HG03045 (cell line): ENCODE measurements around the gene MRPL28.
"Not testable (repeated sequence)": the region's sequence is repeated elsewhere in the genome, so short reads cannot be mapped to it uniquely, and the experiment has no call there.

Source experiments
- ATAC-seq: cut with Tn5 transposase; IDR thresholded peaks from one replicate; pipeline ENCODE4 v1.9.1; 2021; ENCODE audit warnings: mild to moderate bottlenecking, moderate library complexity; ENCODE audit not compliant: unreplicated experiment

MRPL28 gene

DNA sequence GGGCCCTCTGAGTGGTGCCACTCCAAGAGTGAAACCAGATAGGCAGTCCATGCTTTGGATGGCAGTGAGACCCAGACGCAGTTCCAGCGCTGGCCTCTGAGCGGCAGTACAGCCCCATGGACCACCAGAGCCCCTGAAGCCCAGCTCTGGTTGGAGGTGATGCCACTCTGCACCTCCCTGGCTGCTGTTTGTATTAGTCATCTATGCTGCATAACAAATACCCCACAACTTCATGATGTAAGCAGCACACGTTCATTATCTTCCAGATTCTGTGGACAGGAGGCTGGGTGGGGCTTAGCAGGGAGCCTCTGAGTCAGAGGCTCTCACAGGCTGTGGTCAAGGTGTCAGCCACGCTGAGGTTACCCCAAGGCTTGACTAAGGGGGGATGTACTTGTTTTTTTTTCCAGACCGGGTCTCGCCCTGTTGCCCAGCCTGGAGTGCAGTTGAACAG is 21.6 kb upstream of the MRPL28 start:
- no peak for ATAC-seq

GRCh38 chr16:389352-389751 is 19.0 kb upstream of the MRPL28 start:
- ATAC-seq: no peak

DNA sequence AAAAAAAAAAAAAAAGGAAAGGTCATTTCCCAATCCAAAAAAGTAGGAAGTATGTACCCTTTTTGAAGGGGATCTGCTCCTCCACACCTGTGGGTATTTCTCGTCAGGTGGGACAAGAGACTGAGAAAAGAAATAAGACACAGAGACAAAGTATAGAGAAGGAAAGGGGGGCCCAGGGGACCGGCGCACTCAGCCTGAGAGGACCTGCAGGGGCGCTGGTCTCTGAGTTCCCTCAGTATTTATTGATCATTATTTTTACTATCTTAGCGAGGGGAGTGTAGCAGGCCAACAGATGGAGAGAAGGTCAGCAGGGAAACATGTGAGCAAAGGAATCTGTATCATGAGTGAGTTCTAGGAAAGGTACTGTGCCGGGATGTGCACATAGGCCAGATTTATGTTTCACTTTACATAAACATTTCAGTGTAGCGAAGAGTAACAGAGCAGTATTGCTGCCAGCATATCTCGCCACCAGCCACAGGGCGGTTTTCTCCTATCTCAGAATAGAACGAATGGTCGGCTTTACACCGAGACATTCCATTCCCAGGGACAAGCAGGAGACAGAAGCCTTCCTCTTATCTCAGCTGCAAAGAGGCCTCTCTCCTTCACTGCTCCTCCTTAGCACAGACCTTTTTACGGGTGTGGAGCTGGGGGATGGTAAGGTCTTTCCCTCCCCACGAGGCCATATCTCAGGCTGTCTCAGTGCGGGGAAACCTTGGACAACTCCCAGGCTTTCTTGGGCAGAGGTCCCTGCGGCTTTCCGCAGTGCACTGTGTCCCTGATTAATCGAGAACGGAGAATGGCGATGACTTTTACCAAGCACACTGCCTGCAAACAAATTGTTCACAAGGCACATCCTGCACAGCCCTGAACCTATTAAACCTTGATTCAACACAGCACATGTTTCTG is 17.7 kb upstream of the MRPL28 start:
- ATAC-seq: not testable (repeated sequence)

DNA sequence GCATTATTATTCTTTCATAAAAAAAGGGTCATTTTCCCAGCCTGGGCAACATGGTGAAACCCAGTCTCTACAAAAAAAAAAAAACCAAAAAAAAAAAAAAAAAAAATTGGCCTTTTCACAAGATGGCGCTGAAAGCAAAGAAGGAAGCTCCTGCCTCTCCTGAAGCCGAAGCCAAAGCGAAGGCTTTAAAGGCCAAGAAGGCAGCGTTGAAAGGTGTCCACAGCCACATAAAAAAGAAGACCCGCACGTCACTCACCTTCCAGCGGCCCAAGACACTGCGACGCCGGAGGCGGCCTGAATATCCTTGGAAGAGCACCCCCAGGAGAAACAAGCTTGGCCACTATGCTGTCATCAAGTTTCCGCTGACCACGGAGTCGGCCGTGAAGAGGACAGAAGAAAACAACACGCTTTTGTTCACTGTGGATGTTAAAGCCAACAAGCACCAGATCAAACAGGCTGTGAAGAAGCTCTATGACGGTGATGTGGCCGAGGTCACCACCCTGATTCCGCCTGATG is 16.4 kb upstream of the MRPL28 start:
- ATAC-seq: no peak

DNA sequence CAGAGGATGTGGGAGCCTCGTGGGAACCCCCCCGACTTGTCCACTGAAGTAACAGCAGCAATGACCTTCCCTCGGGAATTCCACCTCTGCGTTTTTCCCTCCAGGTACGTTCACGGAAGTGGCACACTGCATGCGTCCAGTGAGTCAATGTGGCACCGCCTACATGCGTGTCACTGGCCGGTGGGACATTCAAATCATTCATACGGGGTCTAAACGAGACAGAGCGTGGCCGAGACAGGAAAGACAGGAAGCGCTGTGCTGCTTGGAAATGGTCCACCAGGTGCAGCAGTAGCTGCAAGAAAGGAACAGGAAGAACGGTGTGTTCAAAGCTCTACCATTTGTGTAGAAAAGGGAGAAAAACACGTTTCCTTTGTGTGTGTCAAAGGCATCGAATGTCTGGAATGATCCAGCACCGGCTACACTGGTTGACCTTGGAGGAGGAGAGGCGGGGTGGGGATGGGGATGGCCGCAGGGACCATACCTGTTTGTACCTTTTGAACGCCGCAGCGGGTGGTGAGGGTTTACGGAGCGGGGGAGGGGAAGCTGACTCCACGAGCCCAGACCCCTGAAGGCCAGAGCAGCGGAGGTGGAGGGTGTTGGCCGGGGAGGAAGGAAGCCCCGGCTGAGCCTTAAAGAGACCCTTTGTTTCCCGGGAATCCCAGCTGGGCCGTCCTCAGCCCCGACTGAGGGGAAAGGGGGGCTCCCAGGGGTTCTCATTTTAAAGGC is 13.2 kb upstream of the MRPL28 start:
- ATAC-seq: no peak

DNA sequence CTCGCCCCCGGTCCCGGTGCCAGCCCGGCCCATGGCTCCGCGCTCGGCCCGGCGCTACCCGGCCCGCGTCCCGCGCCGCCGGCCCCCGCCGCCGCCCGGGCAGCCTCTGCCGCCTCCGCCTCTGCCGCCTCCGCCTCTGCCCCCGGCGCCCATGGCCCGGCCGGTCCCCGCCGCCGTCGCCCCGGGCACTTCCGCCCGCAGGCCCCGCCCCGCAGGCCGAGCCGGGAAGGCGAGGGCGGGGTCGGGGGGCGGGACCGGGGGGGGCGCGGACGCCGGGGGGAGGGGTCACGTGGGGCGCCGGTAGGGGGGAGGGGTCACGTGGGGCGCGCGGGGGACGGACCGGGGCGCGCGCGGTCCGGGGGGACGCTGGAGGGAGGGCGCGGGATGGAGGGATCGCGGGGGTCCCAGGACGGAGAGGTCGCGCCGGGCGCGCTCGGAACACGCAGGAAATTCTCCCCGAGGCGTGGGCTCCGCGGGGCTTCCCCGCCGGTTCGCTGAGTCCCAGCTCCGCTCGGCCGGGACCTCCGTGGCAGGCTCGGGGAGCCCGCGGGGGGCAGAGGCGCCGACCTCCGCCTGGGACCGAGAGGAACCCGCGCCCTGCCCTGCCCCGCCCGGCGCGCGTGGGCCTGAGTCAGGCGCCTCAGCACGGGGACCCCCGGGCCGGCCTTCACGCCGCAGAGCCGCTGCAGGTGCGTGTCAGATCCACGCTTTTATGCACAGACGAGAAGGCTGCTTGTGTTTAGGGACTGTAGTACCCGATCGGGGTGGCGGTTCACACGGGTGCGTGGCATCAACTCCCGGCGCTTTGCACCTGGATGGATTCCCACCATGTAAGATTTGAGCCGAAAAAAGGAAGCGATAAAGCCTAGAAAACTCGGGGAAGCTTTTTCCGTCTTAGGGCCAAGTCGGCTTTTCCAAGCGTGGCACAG is 11.7 kb upstream of the MRPL28 start, which contains the start of gene PGAP6:
PGAP6 (minus strand) TSS at position 190 of the 929 bp plus-strand sequence; CDS start at position 33, 157 bp downstream.
- peak; percentile 62 for ATAC-seq

GRCh38 chr16:381012-381788 is 10.9 kb upstream of the MRPL28 start:
- ATAC-seq: peak; percentile 12

- no peak for ATAC-seq
These were observed 10.3 kb upstream of the MRPL28 start for GRCh38 chr16:380762-381011.

GRCh38 chr16:379961-380761 is 9.8 kb upstream of the MRPL28 start:
- ATAC-seq: no peak

DNA sequence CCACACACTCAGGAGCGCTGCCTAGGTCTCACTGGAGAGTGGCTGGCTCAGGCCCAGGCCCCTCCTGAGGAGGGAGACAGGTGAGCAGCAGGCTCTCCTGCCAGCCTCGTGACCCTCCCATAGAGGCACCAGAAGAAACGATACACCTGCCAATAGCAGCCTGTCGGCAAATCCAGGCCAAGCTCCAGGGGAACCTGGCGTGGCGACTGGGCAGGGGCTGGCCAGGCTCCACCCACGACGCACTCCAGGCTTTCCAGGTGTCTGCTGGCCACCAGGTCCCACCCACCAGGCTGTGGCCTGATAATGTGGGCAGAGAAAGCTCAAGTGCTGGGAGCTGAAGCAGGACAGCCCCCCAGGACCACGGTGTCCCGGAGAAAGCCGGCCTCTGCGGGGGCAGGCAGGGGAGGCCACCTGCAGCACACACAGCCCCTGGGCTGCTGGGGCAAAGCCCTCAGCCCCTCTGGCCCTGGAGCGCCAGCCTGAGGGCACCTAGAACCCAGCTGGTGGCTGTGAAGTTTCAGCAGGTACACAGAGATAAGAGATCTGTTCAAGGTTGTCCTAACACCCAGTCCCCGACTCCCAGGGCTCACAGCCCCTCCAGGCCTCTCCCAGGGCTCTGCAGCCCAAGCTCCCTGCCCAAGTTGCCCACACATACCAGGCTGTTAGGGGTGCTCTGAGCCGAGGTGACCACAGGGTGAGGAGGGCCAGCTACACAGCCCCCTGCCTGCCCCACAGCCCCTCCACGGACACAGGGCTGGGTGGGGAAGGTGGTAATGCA is 9.0 kb upstream of the MRPL28 start:
- ATAC-seq: no peak

DNA sequence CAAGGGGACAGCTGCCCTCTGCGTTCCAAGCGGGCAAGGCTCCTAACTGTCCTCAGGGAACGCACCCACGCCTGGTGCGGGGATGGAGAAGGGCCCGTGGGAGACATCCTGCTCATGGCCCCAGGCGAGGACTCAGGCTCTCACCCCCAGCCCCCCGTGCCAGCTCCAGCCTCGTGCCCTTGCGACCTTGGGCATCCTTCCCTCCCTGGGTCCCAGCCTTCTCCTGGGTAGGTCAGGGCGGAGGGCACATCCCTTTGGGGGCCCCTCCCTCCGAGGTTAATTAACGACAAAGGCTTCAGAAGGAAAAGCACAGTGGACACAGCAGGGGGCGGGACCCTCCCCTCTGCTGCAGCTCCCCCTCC is 8.5 kb upstream of the MRPL28 start:
- no peak for ATAC-seq

DNA sequence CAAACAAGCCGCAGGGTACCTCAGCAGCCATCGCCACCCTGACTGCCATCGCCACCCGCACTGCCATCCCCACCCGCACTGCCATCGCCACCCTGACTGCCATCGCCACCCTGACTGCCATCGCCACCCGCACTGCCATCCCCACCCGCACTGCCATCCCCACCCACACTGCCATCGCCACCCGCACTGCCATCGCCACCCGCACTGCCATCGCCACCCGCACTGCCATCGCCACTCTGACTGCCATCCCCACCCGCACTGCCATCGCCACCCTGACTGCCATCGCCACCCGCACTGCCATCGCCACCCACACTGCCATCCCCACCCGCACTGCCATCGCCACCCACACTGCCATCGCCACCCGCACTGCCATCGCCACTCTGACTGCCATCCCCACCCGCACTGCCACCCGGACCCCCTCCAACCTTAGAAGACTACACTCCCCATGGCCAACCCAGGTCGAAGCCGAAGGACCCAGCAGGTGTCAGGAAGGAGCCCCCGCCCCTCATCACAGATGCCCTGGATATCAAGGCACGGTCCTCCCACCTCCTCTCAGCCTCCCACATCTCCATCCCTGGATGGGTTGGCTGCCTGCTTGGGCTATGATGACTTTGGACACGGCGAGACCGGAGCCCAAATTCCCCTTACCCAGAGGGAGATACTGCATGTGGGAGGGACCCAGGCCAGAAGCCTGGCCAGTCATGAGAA is 7.9 kb upstream of the MRPL28 start:
- ATAC-seq: not testable (repeated sequence)

GRCh38 chr16:377419-377951 is 7.1 kb upstream of the MRPL28 start:
- no peak for ATAC-seq

GRCh38 chr16:376817-377418 is 6.6 kb upstream of the MRPL28 start:
- no peak for ATAC-seq

DNA sequence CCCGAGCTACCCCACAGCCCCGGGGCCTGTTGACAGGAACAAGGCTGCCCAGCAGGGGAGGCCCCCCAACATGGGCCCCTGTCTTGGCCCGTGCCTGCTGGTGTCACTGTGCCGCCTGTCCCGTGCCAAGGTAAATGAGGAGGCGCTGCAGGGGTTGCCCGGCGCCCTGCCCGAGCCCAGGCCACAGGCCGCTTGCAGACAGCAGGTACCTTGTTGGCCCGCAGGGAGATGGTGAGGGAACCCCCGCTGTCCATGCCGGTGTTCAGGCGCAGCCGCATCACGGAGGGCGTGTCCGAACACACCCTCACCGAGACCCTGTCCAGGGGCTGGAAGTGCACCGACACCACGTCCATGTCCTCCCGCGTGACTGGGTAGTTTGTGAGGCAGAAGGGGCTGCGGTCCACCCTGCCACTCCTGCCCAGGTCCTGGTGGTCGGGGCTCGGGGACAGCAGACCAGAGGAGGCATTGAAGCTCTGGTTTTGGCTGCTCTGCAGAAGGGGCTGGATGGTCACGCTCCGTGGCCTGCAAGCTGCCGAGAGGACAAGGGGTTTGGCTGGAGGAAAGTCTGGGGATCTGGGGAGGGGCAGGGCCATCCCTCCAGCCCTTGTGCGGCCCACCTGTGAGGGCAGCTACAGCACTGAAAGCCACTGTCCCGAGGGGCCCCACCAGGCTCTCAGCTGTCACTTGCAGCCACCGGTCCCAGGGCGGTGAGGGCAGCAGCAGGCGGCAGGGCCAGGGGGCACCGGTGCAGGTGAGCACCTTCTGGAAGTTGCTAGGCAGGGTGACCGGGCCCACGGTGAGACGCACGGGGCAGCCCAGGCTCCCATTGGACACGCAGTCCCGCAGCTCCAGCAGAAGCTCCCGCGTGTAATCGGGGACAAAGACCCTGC is 5.8 kb upstream of the MRPL28 start:
- no peak for ATAC-seq

GRCh38 chr16:375212-375611 is 4.9 kb upstream of the MRPL28 start:
- no peak for ATAC-seq

- ATAC-seq: no peak
These were observed 4.2 kb upstream of the MRPL28 start for GRCh38 chr16:374616-374926.
